ENCODE measurements around the gene SGMS1. TPM values are rescaled to one million over a fixed set of nuclear protein-coding genes. Genes with fewer than 3 reads are reported as not detected.

The SGMS1 gene
- total and polyA plus RNA-seq, 11 donors = 6.9 to 40.6 (median 19.6) TPM

DNA sequence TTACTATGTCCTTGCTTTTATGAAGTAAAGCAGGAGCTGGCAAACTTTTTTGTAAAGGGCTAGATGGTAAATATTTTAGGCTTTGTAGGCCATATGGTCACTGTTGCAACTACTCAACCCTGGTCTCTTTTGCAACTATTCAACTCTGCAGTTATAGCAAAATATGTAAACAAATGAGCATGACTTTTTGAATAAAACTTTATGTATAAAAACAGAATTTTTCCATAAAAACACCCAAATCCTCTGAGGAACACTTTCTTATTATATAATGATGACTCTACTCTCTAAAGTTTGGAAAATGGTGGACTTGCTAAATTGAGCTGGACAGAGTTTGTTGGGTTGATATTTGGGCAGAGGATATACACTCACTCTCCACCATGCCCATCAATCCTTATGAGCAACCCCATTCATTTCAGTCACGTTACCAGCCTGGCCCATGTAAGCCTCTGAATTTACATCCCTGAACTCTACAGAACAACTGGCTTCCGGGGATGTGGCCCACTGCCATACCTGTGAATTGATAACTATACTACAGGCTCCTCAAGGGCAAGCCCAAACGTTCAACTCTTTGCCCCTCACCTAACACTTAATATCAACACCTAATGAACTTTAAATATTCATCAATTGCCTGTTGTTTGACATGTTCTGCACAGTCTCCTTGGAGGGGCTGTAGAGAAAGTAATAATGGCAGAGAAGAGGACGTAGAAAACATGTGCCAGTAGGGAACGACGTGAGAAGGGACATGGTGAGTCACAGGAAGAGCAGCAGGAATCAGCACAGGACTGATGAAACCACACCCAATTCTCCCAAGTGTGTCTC lies 37.6 kb downstream of the SGMS1 start:
- intact Hi-C loops (cut with DNase I) = no loop called here
- H3K27me3 ChIP-seq = no peaks in the 10 kb centered on the region
- WGBS, 4 donors = 69 to 75% (median 71%) methylated on average over 6 of the region's 6 CpGs
- H3K36me3 ChIP-seq = peaks cover 0 to 23% (median 9%) of the 10 kb centered on the region in 9 donors
- H3K27ac ChIP-seq = no peak overlapping the region
- H3K4me1 ChIP-seq = peaks cover 0 to 31% (median 9%) of the 10 kb centered on the region in 12 donors
- H3K9me3 ChIP-seq = no peaks in the 10 kb centered on the region
- peak in 3 of 4 donors; percentile 20 to 55 (median 46) for ATAC-seq
- no peak for TF ChIP-seq POLR2A (IDR thresholded peaks at IDR 0.05)
- TF ChIP-seq, protein P1, sequence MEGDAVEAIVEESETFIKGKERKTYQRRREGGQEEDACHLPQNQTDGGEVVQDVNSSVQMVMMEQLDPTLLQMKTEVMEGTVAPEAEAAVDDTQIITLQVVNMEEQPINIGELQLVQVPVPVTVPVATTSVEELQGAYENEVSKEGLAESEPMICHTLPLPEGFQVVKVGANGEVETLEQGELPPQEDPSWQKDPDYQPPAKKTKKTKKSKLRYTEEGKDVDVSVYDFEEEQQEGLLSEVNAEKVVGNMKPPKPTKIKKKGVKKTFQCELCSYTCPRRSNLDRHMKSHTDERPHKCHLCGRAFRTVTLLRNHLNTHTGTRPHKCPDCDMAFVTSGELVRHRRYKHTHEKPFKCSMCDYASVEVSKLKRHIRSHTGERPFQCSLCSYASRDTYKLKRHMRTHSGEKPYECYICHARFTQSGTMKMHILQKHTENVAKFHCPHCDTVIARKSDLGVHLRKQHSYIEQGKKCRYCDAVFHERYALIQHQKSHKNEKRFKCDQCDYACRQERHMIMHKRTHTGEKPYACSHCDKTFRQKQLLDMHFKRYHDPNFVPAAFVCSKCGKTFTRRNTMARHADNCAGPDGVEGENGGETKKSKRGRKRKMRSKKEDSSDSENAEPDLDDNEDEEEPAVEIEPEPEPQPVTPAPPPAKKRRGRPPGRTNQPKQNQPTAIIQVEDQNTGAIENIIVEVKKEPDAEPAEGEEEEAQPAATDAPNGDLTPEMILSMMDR (IDR thresholded peaks at IDR 0.05) = no peak
- H3K4me3 ChIP-seq = no peak overlapping the region
- DNase-seq = no peak

DNA sequence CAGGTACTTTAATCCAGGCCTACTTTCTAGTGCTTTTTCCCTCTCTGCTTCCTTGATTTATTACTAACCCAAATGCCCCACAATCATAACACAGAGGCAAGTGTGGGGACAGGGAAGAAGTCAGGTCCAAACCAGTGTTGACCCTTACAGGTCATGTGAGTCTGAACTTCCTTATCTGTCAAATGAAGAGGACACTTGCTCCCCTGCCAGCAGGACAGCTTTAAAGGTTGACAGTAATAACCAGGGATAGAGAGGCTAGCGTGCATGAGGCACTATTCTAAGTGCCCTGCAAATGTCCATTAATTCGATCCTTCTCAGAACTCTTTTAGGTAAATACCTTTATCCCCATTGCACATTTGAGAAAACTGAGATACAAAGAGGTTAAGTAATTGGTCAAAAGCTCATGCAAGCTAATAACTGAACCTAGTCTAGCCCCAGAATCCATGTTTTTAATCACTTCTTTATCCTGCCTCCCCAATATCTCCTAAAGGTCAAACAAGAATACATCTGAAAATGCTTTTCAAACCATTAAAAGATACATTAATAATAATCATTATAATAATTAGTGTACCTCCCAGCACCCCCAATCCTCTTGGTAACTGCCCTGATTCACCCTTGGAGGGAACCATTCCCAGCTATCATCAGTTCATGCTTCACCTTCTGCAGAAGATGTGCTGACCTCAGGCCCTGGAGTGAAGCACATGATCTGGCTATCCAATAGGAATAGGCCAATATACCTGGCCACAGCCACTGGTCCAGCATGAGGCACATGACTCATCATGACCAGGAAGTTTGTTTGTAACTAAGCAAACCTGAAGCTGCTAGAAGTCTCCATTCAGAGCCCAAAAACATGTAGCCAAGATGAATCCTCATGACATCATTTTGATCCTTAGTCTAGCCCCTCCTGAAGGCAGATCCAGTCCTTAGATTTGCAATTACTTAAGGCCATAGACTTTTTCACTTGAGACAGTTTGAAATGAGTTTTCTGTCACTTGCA lies 40.7 kb downstream of the SGMS1 start:
- DNase-seq (no peak), ATAC-seq (peak in 3 of 4 donors; percentile 32 to 53 (median 36))
- 50 to 73% (median 63%) methylated on average over 2 of the region's 2 CpGs for WGBS, 4 donors
- peaks cover 0 to 43% (median 14%) of the 10 kb centered on the region in 12 donors for H3K4me1 ChIP-seq
- H3K4me3 ChIP-seq = no peak overlapping the region
- no peak overlapping the region for H3K27ac ChIP-seq
- H3K9me3 ChIP-seq = no peaks in the 10 kb centered on the region
- no peak for TF ChIP-seq POLR2A (IDR thresholded peaks at IDR 0.05)
- TF ChIP-seq, protein P1 (IDR thresholded peaks at IDR 0.05) = no peak
- intact Hi-C loops (cut with DNase I) = no loop called here
- H3K27me3 ChIP-seq = no peaks in the 10 kb centered on the region
- peaks cover 0 to 4% (median 0%) of the 10 kb centered on the region in 9 donors for H3K36me3 ChIP-seq

DNA sequence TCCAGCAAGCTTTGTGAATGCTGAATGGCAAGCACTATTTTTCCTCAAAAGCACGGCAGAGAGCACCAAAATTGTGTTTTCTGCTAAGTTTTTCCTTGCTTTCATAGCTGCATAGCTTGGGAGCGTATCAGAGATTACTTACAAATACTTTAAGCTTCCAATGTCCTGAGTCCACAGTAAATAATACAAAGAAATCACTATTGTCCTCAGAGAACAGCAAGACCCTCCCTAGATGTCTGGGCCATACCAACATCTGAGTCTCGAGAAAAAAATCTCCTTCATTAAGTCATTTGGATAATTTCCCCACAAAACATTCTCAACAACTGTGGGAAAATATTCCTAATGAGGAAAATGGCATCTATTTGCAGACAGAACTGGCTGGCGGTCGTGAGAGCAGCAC lies 41.7 kb downstream of the SGMS1 start:
- Histone ChIP-seq H3K9me3 (no peaks in the 10 kb centered on the region), H3K36me3 (no peaks in the 10 kb centered on the region), H3K4me3 (no peak overlapping the region), H3K27ac (no peak overlapping the region), H3K27me3 (no peaks in the 10 kb centered on the region), H3K4me1 (peaks cover 0 to 53% (median 24%) of the 10 kb centered on the region in 12 donors)
- 80 to 89% (median 82%) methylated on average over 5 of the region's 5 CpGs for WGBS, 4 donors
- TF ChIP-seq POLR2A (IDR thresholded peaks at IDR 0.05) = no peak
- intact Hi-C loops (cut with DNase I) = no loop called here
- ATAC-seq = no peak
- no peak for DNase-seq

DNA sequence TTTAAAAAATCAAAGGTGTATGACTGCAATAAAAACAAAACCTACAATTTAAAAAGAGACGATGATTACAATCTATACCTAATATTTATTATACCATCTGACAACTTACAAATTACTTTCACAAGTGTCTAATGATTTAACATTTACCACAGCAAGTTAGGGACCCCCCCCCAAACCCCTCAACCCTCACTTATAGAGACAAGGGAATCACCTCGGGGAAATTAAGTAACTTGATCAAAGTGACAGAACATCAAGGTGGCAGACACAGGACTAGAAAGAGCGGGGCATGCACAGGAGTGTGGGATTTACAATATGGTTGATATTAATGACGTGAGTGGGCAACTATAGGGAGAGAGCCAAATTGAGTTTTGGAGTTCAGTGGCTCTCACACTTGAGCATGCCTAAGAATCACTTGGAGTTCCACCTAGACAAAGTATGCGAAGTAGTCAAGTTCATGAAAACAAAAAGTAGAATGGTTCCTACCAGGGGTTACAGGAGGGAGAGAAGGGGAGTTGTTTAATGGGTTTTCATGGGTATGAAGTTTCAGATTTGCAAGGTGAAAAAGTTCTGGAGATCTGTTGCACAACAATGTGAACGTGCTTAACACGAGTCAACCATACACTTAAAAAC lies 43.4 kb downstream of the SGMS1 start:
- no peak for DNase-seq
- no peaks in the 10 kb centered on the region for H3K27me3 ChIP-seq
- no peak for TF ChIP-seq POLR2A (IDR thresholded peaks at IDR 0.05)
- TF ChIP-seq, protein P1 (IDR thresholded peaks at IDR 0.05) = no peak
- H3K9me3 ChIP-seq = no peaks in the 10 kb centered on the region
- H3K4me3 ChIP-seq = no peak overlapping the region
- WGBS, 4 donors = 90 to 94% (median 91%) methylated on average over 7 of the region's 7 CpGs
- intact Hi-C loops (cut with DNase I) = no loop called here
- no peaks in the 10 kb centered on the region for H3K36me3 ChIP-seq
- no peak for ATAC-seq
- H3K4me1 ChIP-seq = peaks cover 0 to 62% (median 36%) of the 10 kb centered on the region in 12 donors
- H3K27ac ChIP-seq = no peak overlapping the region

All from heart left ventricle (tissue), 16 donors.